Right forelimb (tissue), 1 donor: ENCODE data around the gene RYR2.
"Not testable (repeated sequence)": the region's sequence is repeated elsewhere in the genome, so short reads cannot be mapped to it uniquely, and the experiment has no call there.

ENCODE experiments used
- DNase-seq: peaks from one replicate; pipeline ENCODE4 v3.0.0-alpha.2; 2018

Gene RYR2

GRCh38 chr1:237371477-237371876 lies 329.5 kb downstream of the RYR2 start:
- not testable (repeated sequence) for DNase-seq

GRCh38 chr1:237383791-237384190 lies 341.8 kb downstream of the RYR2 start:
- peak; percentile 45 for DNase-seq

GRCh38 chr1:237384213-237384612 lies 342.2 kb downstream of the RYR2 start:
- no peak for DNase-seq

- no peak for DNase-seq
These were observed 344.6 kb downstream of the RYR2 start for GRCh38 chr1:237386362-237387143.

- no peak for DNase-seq
These were observed 345.1 kb downstream of the RYR2 start for GRCh38 chr1:237387144-237387505.

- no peak for DNase-seq
These were observed 348.8 kb downstream of the RYR2 start for GRCh38 chr1:237390823-237391222.

- DNase-seq, result no peak
These were observed 351.6 kb downstream of the RYR2 start for GRCh38 chr1:237393632-237394031.

GRCh38 chr1:237394281-237394680 lies 352.3 kb downstream of the RYR2 start:
- no peak for DNase-seq

GRCh38 chr1:237396426-237396825 lies 354.4 kb downstream of the RYR2 start:
- DNase-seq, result no peak

GRCh38 chr1:237398751-237399150 lies 356.8 kb downstream of the RYR2 start:
- DNase-seq, result no peak

GRCh38 chr1:237405912-237406311 lies 363.9 kb downstream of the RYR2 start:
- DNase-seq, result no peak

GRCh38 chr1:237411621-237412020 lies 369.6 kb downstream of the RYR2 start:
- no peak for DNase-seq

- DNase-seq, result no peak
These were observed 375.1 kb downstream of the RYR2 start for GRCh38 chr1:237416924-237417655.

- DNase-seq, result no peak
These were observed 386.8 kb downstream of the RYR2 start for GRCh38 chr1:237428809-237429208.

- DNase-seq, result peak; percentile 37
These were observed 387.3 kb downstream of the RYR2 start for GRCh38 chr1:237429252-237429651.

- DNase-seq, result no peak
These were observed 389.5 kb downstream of the RYR2 start for GRCh38 chr1:237431448-237431847.

GRCh38 chr1:237440346-237440745 lies 398.4 kb downstream of the RYR2 start:
- DNase-seq, result no peak

GRCh38 chr1:237444120-237444790 lies 402.3 kb downstream of the RYR2 start:
- DNase-seq, result no peak

- no peak for DNase-seq
These were observed 406.1 kb downstream of the RYR2 start for GRCh38 chr1:237448042-237448441.

- no peak for DNase-seq
These were observed 415.6 kb downstream of the RYR2 start for GRCh38 chr1:237457573-237457972.

- DNase-seq, result no peak
These were observed 425.3 kb downstream of the RYR2 start for GRCh38 chr1:237467320-237467719.

GRCh38 chr1:237470712-237471338 lies 428.8 kb downstream of the RYR2 start:
- peak; percentile 42 for DNase-seq

- DNase-seq, result no peak
These were observed 429.4 kb downstream of the RYR2 start for GRCh38 chr1:237471377-237471776.
